GM19043 (cell line): ENCODE data around the gene ZSCAN16.

Experiments used
- ATAC-seq: cut with Tn5 transposase; IDR thresholded peaks from one replicate; pipeline ENCODE4 v1.9.1; 2021; ENCODE audit warnings: low read depth; ENCODE audit not compliant: unreplicated experiment

ZSCAN16 gene

DNA sequence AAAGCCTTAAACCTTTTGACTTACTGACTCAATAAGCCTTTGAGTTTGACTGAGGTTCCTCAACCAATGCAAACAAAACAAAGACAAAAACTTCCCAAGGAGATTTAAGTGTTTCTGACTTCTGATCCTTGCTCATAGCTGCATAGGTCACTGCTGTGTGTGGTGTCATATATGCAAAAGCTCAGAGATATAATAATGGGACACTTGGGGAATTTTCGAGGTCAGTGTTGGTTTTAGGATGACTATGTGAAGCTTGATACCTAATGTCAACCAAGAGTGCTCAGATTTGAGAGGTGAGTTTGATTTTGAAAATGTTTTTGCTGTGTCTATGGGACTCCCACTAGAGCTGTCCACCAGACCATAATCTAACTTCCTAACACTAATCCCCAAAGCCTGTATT, 43.5 kb downstream of the ZSCAN16 start:
- ATAC-seq, result no peak

- ATAC-seq, result no peak
Measured at GRCh38 chr6:28171271-28171670, 46.9 kb downstream of the ZSCAN16 start.

DNA sequence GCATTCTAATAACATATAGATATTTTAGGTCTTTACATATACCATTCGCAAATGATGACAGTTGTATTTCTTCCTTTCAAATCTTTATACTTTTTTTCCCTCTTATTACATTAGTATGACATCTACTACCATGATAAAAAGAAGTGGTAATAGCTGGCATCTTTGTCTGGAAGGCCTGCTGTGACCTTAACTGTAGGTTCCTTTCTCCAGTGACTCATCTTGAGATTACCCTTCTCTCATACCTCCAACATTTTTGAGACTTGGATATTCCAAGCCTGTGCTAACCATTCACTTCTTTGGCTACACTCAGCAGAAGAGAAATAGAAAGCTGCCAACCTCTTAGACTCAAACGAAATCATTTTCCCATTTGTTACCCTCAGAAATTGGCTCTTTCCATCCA, 47.6 kb downstream of the ZSCAN16 start:
- no peak for ATAC-seq

- ATAC-seq, result no peak
Measured at GRCh38 chr6:28176373-28176772, 52.0 kb downstream of the ZSCAN16 start.
